ENCODE measurements around the gene BRIP1. TPM values are rescaled to one million over a fixed set of nuclear protein-coding genes. Genes with fewer than 3 reads are reported as not detected.

Gene BRIP1
- total and polyA plus RNA-seq, 2 experiments from 2014 or later: 8.0 to 23.1 TPM

DNA sequence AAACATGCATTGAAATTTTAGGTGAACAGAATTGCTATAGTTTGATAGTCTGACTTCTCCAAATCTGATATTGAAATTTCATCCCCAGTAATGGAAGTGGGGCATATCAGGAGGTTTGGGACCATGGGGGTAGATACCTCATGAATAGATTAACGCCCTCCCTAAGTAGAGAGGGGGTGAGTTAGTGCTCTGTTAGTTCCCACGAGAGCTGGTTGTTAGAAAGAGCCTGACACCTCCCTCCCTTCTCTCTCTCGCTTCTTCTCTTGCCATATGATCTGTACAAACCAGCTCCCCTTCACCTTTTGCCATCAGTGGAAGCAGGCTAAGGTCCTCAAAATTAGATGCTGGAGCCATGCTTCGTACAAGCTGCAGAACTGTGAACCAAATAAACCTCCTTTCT, 78.8 kb downstream of the BRIP1 start (continued):
- TF ChIP-seq ZNF114 (CRISPR knock-in tag; IDR thresholded peaks at IDR 0.05) (no peak), STAT1 (IDR thresholded peaks at IDR 0.05; ENCODE audit: unreplicated experiment) (no peak)
- TF ChIP-seq, protein P1, sequence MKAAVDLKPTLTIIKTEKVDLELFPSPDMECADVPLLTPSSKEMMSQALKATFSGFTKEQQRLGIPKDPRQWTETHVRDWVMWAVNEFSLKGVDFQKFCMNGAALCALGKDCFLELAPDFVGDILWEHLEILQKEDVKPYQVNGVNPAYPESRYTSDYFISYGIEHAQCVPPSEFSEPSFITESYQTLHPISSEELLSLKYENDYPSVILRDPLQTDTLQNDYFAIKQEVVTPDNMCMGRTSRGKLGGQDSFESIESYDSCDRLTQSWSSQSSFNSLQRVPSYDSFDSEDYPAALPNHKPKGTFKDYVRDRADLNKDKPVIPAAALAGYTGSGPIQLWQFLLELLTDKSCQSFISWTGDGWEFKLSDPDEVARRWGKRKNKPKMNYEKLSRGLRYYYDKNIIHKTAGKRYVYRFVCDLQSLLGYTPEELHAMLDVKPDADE (IDR thresholded peaks at IDR 0.05): no peak

DNA sequence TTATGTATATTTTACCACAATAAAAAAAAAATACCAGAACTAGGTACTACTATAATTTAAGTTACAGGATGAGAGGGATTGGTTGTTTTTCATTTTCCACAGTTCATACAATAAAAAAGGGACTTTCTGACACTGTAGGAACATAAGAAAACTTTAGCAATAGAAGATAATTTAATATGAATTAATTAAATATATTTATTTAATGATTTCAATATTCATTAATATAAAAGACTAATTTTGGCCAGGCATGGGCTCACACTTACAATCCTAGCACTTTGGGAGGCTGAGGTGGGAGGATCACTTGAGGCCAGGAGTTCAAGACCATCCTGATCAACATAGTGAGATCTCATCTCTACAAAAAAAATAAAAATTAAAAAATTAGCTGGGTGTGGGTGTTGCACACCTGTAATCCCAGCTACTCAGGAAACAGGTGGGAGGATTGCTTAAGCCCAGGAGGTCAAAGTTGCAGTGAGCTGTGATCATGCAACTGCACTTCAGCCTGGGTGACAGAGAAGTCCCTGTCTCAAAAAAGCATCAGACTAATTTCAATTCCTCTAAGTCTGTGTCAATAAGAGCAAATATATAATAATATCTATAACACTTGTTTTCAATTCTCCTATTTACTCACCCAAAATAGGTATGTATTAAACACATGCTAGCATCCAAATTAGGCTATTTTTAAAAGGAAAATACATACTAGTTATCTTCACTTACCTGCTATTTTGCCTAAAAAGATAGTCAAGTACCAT, 79.6 kb downstream of the BRIP1 start:
- Mint-ChIP-seq H3K4me3 (no peak overlapping the region), H3K27me3 (ENCODE audit: insufficient read depth, low read depth, poor library complexity) (no peaks in the 10 kb centered on the region), H3K36me3 (ENCODE audit: low read depth) (no peaks in the 10 kb centered on the region; the same call in 2 of the 3 replicates), H3K4me1 (no peaks in the 10 kb centered on the region), H3K9me3 (no peaks in the 10 kb centered on the region), H3K27ac (no peak overlapping the region)
- H3K79me2 ChIP-seq (replicated peaks; ENCODE audit: insufficient read depth): no peaks in the 10 kb centered on the region
- H2AFZ ChIP-seq: no peak overlapping the region
- ATAC-seq (no peak), DNase-seq (ENCODE audit: low spot score) (no peak)
- H3F3A ChIP-seq (replicated peaks; ENCODE audit: low read depth): no peaks in the 10 kb centered on the region
- no peak overlapping the region for H3K4me2 ChIP-seq
- H3K4me3 ChIP-seq: no peak overlapping the region
- no peaks in the 10 kb centered on the region for H3K4me1 ChIP-seq (ENCODE audit: insufficient read depth)
- H3K27me3 ChIP-seq (ENCODE audit: insufficient read depth): no peaks in the 10 kb centered on the region
- no peaks in the 10 kb centered on the region for H3K36me3 ChIP-seq (ENCODE audit: insufficient read depth)
- H3K9me2 ChIP-seq (ENCODE audit: insufficient read depth): no peaks in the 10 kb centered on the region
- H4K20me1 ChIP-seq (replicated peaks; ENCODE audit: insufficient read depth): no peaks in the 10 kb centered on the region
- no peak overlapping the region for H3K27ac ChIP-seq (ENCODE audit: low read depth)
- TF ChIP-seq JUNB (IDR thresholded peaks at IDR 0.05; ENCODE audit: unreplicated experiment): no peak
- TF ChIP-seq, protein P2, sequence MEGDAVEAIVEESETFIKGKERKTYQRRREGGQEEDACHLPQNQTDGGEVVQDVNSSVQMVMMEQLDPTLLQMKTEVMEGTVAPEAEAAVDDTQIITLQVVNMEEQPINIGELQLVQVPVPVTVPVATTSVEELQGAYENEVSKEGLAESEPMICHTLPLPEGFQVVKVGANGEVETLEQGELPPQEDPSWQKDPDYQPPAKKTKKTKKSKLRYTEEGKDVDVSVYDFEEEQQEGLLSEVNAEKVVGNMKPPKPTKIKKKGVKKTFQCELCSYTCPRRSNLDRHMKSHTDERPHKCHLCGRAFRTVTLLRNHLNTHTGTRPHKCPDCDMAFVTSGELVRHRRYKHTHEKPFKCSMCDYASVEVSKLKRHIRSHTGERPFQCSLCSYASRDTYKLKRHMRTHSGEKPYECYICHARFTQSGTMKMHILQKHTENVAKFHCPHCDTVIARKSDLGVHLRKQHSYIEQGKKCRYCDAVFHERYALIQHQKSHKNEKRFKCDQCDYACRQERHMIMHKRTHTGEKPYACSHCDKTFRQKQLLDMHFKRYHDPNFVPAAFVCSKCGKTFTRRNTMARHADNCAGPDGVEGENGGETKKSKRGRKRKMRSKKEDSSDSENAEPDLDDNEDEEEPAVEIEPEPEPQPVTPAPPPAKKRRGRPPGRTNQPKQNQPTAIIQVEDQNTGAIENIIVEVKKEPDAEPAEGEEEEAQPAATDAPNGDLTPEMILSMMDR (conservative IDR thresholded peaks at IDR 0.05; ENCODE audit: low read depth in 2 of 2): no peak
- TF ChIP-seq NANOG (IDR thresholded peaks at IDR 0.05; ENCODE audit: borderline replicate concordance): no peak
- TF ChIP-seq CREB1 (CRISPR knock-in tag; IDR thresholded peaks at IDR 0.05; ENCODE audit: low read depth): no peak
- TF ChIP-seq POLR2AphosphoS5 (IDR thresholded peaks at IDR 0.05; ENCODE audit: low read depth): no peak
- TF ChIP-seq, protein P3, sequence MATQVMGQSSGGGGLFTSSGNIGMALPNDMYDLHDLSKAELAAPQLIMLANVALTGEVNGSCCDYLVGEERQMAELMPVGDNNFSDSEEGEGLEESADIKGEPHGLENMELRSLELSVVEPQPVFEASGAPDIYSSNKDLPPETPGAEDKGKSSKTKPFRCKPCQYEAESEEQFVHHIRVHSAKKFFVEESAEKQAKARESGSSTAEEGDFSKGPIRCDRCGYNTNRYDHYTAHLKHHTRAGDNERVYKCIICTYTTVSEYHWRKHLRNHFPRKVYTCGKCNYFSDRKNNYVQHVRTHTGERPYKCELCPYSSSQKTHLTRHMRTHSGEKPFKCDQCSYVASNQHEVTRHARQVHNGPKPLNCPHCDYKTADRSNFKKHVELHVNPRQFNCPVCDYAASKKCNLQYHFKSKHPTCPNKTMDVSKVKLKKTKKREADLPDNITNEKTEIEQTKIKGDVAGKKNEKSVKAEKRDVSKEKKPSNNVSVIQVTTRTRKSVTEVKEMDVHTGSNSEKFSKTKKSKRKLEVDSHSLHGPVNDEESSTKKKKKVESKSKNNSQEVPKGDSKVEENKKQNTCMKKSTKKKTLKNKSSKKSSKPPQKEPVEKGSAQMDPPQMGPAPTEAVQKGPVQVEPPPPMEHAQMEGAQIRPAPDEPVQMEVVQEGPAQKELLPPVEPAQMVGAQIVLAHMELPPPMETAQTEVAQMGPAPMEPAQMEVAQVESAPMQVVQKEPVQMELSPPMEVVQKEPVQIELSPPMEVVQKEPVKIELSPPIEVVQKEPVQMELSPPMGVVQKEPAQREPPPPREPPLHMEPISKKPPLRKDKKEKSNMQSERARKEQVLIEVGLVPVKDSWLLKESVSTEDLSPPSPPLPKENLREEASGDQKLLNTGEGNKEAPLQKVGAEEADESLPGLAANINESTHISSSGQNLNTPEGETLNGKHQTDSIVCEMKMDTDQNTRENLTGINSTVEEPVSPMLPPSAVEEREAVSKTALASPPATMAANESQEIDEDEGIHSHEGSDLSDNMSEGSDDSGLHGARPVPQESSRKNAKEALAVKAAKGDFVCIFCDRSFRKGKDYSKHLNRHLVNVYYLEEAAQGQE (IDR thresholded peaks at IDR 0.05; ENCODE audit: unreplicated experiment): no peak
- TF ChIP-seq STAT1 (IDR thresholded peaks at IDR 0.05; ENCODE audit: unreplicated experiment): no peak
- no peak for TF ChIP-seq EZH2phosphoT487 (IDR thresholded peaks at IDR 0.05; ENCODE audit: unreplicated experiment)
- TF ChIP-seq, protein P1 (IDR thresholded peaks at IDR 0.05): no peak
- TF ChIP-seq EZH2 (IDR thresholded peaks at IDR 0.05; ENCODE audit: low read depth, unreplicated experiment): no peak

All from GM23338 (cell line).